Rectal smooth muscle tissue (tissue), 1 donor: Measurements from ENCODE around the gene CD93.

Source experiments
- H3K27ac ChIP-seq: one replicate; pipeline ENCODE4 v1.7.0; 2013; ENCODE audit warnings: low read depth, low read length, inconsistent platforms
- H3K27me3 ChIP-seq: one replicate; pipeline ENCODE4 v1.7.0; 2013; ENCODE audit warnings: low read length; ENCODE audit not compliant: control insufficient read depth, insufficient read depth
- H3K36me3 ChIP-seq: one replicate; pipeline ENCODE4 v1.7.0; 2013; ENCODE audit warnings: low read length; ENCODE audit not compliant: control insufficient read depth, insufficient read depth
- H3K4me1 ChIP-seq: one replicate; pipeline ENCODE4 v1.7.0; 2013; ENCODE audit warnings: low read length; ENCODE audit not compliant: control insufficient read depth, insufficient read depth
- H3K4me3 ChIP-seq: one replicate; pipeline ENCODE4 v1.7.0; 2013; ENCODE audit warnings: low read length
- H3K9ac ChIP-seq: one replicate; pipeline ENCODE4 v1.7.0; 2013; ENCODE audit warnings: low read length

CD93 gene

GRCh38 chr20:23093613-23094012 lies 7.5 kb upstream of the CD93 start:
- no peaks in the 10 kb centered on the region for H3K36me3 ChIP-seq
- no peaks in the 10 kb centered on the region for H3K4me1 ChIP-seq
- H3K27ac ChIP-seq = no peak overlapping the region
- no peaks in the 10 kb centered on the region for H3K27me3 ChIP-seq
- H3K9ac ChIP-seq = no peak overlapping the region
- no peak overlapping the region for H3K4me3 ChIP-seq

DNA sequence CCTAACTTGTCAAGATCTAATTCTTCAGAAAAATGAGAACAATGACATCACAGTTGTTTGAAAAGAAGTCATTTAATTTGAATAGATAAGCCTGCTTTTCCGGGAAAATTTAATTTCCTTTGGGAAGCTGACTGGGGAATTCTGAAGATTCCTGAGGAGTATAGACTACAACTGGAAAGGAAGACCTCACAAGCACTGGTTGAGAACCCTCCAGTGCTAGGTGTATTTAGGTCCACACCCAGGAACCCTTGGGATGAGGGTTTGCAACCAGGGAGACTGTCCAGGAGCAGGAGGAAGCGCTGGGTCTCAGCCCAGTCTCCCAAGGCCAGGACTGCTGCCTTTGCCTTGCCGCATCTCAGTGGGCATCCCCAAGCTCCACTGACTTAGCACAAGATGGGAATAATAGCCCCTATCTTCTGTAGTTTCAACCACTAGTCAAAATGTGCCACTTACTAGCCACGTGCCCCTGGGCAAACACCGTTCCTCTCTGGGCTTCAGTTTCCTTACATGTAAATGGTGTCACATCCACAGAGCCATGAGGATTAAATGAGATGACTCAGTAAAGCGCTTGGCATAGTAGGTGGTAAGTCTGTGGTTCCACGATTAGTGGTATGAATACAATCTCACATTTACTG lies 6.9 kb upstream of the CD93 start:
- H3K36me3 ChIP-seq = no peaks in the 10 kb centered on the region
- H3K27ac ChIP-seq = no peak overlapping the region
- H3K9ac ChIP-seq = no peak overlapping the region
- no peaks in the 10 kb centered on the region for H3K27me3 ChIP-seq
- H3K4me3 ChIP-seq = no peak overlapping the region
- H3K4me1 ChIP-seq = no peaks in the 10 kb centered on the region

DNA sequence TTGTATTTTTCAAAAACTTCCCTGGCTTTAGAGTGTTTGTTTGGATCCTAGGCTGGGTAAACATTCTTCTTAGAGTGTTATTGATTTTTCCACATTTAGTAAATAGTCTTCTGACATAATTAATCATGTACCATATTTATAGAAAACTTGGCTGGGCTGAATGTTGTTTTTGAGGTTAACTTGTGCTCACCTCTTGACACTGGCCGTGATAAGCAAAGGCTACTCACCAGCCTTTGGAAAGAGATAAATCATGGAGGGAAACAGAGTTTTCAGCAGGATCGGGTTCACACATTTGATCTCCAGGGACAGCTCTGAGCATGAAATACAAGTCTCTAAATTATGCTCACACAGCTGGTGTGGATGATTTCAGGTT lies 6.2 kb upstream of the CD93 start:
- Histone ChIP-seq H3K27me3 (no peaks in the 10 kb centered on the region), H3K4me3 (no peak overlapping the region), H3K27ac (no peak overlapping the region), H3K4me1 (no peaks in the 10 kb centered on the region), H3K36me3 (no peaks in the 10 kb centered on the region), H3K9ac (no peak overlapping the region)

DNA sequence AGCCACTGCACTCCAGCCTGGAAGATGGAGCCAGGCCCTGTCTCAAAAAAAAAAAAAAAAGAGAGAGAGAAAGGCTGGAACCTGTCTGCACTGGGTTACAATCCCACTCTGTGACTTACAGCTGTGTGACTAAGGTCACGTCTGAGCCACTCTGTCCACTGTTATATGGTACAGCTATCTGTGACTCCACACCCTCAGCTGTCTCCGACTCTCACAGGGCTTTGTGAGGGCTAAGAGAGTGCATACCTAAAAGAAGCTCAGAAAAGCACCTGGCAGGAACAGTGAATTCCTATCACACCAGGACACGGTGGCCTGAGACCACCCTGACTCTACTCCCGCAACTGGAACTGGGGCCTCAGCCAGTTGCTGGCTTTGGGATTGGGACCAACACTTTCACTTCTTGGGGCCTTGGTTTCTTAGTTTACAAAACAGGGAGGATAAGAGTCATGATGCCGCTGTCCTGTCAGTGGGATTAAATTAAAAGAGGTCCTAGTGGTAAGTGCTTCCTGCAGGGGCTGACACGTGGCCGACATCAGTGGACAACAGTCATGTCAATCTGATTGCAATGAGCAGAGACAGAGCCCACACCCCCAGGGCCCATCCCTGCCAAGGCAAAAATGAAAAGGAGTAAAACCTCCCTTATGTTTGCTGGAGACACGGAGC lies 5.7 kb upstream of the CD93 start:
- H3K4me1 ChIP-seq = no peaks in the 10 kb centered on the region
- no peak overlapping the region for H3K27ac ChIP-seq
- H3K4me3 ChIP-seq = no peak overlapping the region
- H3K27me3 ChIP-seq = no peaks in the 10 kb centered on the region
- H3K9ac ChIP-seq = no peak overlapping the region
- H3K36me3 ChIP-seq = no peaks in the 10 kb centered on the region

DNA sequence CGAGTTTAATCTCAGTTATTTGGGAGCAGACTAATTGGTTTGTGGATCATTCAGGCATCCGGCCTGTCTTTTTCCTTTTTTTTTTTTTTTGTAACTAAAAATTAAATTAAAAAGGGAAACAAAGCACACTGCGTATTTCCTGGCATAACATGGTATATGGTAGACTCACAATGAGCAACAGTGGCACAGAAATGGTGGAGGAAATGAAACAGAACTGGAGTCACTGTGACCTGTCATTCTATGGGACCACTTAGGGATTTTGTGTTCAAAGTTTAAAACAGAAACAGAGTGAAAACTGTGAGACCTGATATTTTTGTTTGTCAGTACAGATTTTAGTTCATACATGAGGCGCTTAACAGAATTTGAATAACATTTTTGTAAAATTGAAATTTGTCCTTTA lies 4.8 kb upstream of the CD93 start:
- Histone ChIP-seq H3K9ac (no peak overlapping the region), H3K4me1 (no peaks in the 10 kb centered on the region), H3K36me3 (no peaks in the 10 kb centered on the region), H3K27ac (no peak overlapping the region), H3K27me3 (no peaks in the 10 kb centered on the region), H3K4me3 (no peak overlapping the region)

DNA sequence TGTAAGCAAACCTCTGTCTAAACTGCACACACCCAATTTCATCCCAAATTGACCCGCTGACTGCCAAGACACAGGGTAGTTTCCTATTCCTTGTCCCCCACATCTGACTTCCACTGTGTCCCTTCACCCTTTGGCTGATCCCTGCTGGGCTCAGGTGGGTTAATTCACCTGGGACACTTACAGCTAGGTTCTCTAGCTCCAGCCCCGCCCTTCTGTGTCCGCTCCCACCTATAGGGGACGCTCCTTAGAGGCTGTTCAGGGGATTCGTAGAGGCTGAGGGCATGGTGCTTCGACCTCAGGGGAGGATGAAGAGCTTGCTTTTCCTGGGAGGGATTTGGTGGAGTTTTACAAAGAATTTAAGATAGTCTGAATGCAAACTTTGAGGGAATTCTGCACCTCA lies 4.0 kb upstream of the CD93 start:
- H3K27ac ChIP-seq = no peak overlapping the region
- no peak overlapping the region for H3K4me3 ChIP-seq
- H3K36me3 ChIP-seq = no peaks in the 10 kb centered on the region
- no peaks in the 10 kb centered on the region for H3K27me3 ChIP-seq
- H3K4me1 ChIP-seq = no peaks in the 10 kb centered on the region
- no peak overlapping the region for H3K9ac ChIP-seq

DNA sequence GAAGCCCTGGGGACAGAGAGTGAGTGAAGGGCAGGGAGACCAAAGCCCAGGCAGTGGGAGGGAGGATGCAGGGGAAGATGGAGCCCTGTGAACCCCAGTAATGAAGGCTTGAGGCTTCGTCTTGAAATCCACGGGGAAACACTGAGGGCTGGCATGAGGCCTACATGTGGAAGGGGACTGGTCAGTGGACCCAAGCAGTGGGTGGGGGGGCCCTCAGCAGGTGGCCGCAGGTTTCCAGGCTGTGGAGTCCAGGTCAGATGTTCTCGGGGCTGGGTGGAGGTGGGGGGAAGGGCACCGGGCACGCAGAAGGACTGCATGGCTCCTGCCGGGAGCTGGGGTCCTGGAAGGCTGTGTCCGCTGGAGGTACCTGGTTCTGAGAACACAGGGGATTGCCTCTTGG lies 2.7 kb upstream of the CD93 start:
- H3K4me3 ChIP-seq = no peak overlapping the region
- H3K9ac ChIP-seq = no peak overlapping the region
- no peak overlapping the region for H3K27ac ChIP-seq
- no peaks in the 10 kb centered on the region for H3K27me3 ChIP-seq
- no peaks in the 10 kb centered on the region for H3K36me3 ChIP-seq
- no peaks in the 10 kb centered on the region for H3K4me1 ChIP-seq

DNA sequence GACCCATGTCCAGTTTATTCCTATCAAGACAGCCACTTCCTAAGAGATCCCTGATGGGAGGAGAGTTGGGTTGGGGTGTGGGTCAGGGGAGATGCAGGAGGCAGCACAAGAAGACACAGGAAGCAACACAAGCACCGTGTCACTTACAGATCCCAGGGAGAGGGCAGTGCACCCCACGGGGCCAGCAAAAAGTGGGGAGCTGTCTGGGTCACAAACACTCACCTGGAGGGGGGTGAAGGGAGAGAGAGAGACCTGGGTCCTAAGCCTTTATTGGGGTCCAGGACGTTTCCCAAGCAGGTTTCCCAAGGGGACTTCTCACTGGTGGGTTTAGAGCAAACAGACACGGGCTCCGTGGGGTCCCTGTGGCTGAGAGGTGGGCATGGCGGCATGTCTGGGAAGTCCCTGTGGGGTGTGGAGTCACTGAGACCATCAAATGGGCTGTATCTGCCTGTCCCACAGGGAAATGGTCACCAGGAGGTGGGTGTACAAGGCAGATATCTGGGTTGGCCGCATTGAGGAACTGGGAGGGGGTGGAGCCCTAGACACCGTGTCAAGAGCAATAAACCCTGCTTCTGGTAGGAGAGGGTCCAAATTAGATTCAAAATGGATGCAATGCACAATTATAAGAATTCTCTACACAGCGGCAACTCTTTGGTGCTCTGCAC lies 1.6 kb upstream of the CD93 start:
- peak overlapping the region; percentile 39 for H3K27ac ChIP-seq
- H3K9ac ChIP-seq = no peak overlapping the region
- no peaks in the 10 kb centered on the region for H3K4me1 ChIP-seq
- no peaks in the 10 kb centered on the region for H3K36me3 ChIP-seq
- no peak overlapping the region for H3K4me3 ChIP-seq
- no peaks in the 10 kb centered on the region for H3K27me3 ChIP-seq

DNA sequence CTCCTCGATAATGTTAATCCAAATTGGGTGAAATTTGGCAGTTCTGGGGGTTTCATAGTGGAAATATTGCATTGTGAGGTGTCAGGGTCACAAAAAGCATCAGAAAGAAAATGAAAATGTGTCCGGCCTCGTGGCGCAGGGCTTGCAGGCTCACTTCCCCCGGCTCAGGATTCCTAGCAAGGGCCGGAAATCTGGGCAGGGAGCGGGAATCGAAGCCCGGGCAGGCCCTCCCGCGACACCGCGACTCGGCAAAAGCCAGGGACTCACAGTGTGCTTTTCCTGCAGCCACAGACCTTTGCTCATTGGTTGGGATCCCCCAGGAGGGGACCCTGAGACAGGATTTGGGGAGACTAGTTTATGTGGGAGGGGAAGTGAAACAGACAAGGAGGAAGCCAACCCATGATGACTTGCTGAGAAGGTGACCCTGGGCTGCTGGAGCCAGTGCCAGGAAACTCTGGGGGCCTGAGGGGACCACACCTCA lies 847 bp upstream of the CD93 start:
- H3K4me3 ChIP-seq = no peak overlapping the region
- H3K9ac ChIP-seq = no peak overlapping the region
- H3K4me1 ChIP-seq = no peaks in the 10 kb centered on the region
- H3K27ac ChIP-seq = peak overlapping the region; percentile 48
- H3K27me3 ChIP-seq = no peaks in the 10 kb centered on the region
- no peaks in the 10 kb centered on the region for H3K36me3 ChIP-seq

DNA sequence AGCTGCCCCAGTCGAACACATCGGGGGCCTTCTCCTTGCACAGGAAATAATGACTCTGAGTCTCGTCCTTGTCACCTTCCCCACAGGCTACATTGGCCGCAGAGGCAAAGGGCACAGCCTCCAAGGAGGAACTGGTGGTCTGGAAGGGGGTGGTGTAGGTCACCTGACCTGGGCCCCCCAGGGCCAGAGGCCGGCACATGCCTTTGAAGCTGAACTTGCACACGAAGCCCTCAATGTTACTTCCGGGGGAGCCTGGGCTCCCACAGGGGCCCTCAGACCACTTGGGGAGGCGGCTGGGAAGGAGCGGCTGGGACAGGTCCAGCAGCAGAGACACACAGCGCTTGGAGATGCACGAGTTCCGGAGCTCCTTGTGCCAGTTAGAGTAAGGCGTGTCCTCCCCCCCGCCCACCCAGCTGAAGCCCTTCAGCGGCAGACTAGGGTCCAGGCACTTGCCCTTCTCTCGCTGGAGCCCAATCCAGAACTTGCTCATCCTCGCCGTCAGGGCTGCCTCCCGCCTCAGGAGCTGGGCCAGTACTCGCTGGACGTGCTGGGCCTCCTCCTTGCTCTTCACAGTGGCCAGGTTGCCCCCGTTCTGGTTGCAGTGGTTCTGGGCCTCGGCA lies 578 bp downstream of the CD93 start:
- H3K4me1 ChIP-seq = no peaks in the 10 kb centered on the region
- H3K36me3 ChIP-seq = no peaks in the 10 kb centered on the region
- H3K9ac ChIP-seq = no peak overlapping the region
- H3K27ac ChIP-seq = peak overlapping the region; percentile 63
- H3K4me3 ChIP-seq = peak overlapping the region; percentile 40
- no peaks in the 10 kb centered on the region for H3K27me3 ChIP-seq

GRCh38 chr20:23084845-23085365 lies 1.2 kb downstream of the CD93 start:
- H3K27ac ChIP-seq = peak overlapping the region; percentile 63
- H3K9ac ChIP-seq = no peak overlapping the region
- no peak overlapping the region for H3K4me3 ChIP-seq
- H3K36me3 ChIP-seq = no peaks in the 10 kb centered on the region
- H3K4me1 ChIP-seq = no peaks in the 10 kb centered on the region
- no peaks in the 10 kb centered on the region for H3K27me3 ChIP-seq

GRCh38 chr20:23084282-23084844 lies 1.8 kb downstream of the CD93 start:
- peak overlapping the region; percentile 12 for H3K27ac ChIP-seq
- peak overlapping the region; percentile 44 for H3K4me3 ChIP-seq
- no peaks in the 10 kb centered on the region for H3K27me3 ChIP-seq
- no peak overlapping the region for H3K9ac ChIP-seq
- H3K36me3 ChIP-seq = no peaks in the 10 kb centered on the region
- no peaks in the 10 kb centered on the region for H3K4me1 ChIP-seq
